ENCODE results near the gene NNT. TPM values are rescaled to one million over a fixed set of nuclear protein-coding genes. Genes with fewer than 3 reads are reported as not detected.
"Not testable (repeated sequence)": the region's sequence is repeated elsewhere in the genome, so short reads cannot be mapped to it uniquely, and the experiment has no call there.

The NNT gene
- 100 to 1,000 TPM in 1 of 2 donors, 10 to 100 TPM in 1; 89.6 to 174 TPM for total RNA-seq

GRCh38 chr5:43602461-43603343 lies at the start of gene NNT:
Gene NNT (plus strand): TSS chr5:43603180. CDS start chr5:43609196, 6,016 bp downstream.
- ATAC-seq (peak; percentile 72 to 92), DNase-seq (ENCODE audit: low spot score in 2 of 2) (peak; percentile 80 to 82)
- Mint-ChIP-seq H3K36me3 (peaks cover 19 to 39% of the 10 kb centered on the region in 2 donors), H3K9me3 (no peaks in the 10 kb centered on the region), H3K27ac (peak within 1 kb of the TSS; percentile 88 to 99)

- Mint-ChIP-seq H3K36me3 (peaks cover 6 to 11% of the 10 kb centered on the region in 2 donors), H3K27ac (no peak overlapping the region), H3K9me3 (no peaks in the 10 kb centered on the region)
- ATAC-seq (no peak), DNase-seq (ENCODE audit: low spot score in 2 of 2) (no peak)
These were observed 49.6 kb upstream of the NNT start for GRCh38 chr5:43553381-43553780.

- no peak for DNase-seq (ENCODE audit: low spot score in 2 of 2)
- ATAC-seq, result no peak
- no peak overlapping the region for H3K27ac Mint-ChIP-seq
- peaks cover 6 to 7% of the 10 kb centered on the region in 2 donors for H3K36me3 Mint-ChIP-seq
- no peaks in the 10 kb centered on the region for H3K9me3 Mint-ChIP-seq
These were observed 48.5 kb upstream of the NNT start for GRCh38 chr5:43554497-43554896.

- Mint-ChIP-seq H3K9me3 (no peaks in the 10 kb centered on the region), H3K27ac (peak overlapping the region; percentile 89 to 96), H3K36me3 (peaks cover under 1 to 6% of the 10 kb centered on the region in 2 donors)
- DNase-seq (ENCODE audit: low spot score in 2 of 2), result peak; percentile 46 to 80
- peak in 1 of 2 donors; percentile 67 for ATAC-seq
These were observed 46.9 kb upstream of the NNT start for GRCh38 chr5:43555895-43556606.

- not testable (repeated sequence) for H3K36me3 Mint-ChIP-seq; DNase-seq (ENCODE audit: low spot score in 2 of 2)
- ATAC-seq, result peak; percentile 87 to 90
These were observed 46.4 kb upstream of the NNT start for GRCh38 chr5:43556607-43556856.

GRCh38 chr5:43556857-43557542 lies 46.0 kb upstream of the NNT start, which contains the start of gene PAIP1:
Gene PAIP1 (minus strand): TSS chr5:43557077. CDS start chr5:43556846, 231 bp downstream.
- DNase-seq (ENCODE audit: low spot score in 2 of 2), result peak; percentile 84
- no peaks in the 10 kb centered on the region for H3K9me3 Mint-ChIP-seq
- peak; percentile 68 to 78 for ATAC-seq
- peaks cover 0 to 6% of the 10 kb centered on the region in 2 donors for H3K36me3 Mint-ChIP-seq
- peak within 1 kb of the TSS; percentile 89 to 96 for H3K27ac Mint-ChIP-seq

More at GRCh38 chr5:43556607-43556856, 46.4 kb upstream of the NNT start:
- H3K9me3 Mint-ChIP-seq, result not testable (repeated sequence)
- peak overlapping the region in 1 of 2 donors; percentile 89 for H3K27ac Mint-ChIP-seq

- no peak overlapping the region for H3K27ac Mint-ChIP-seq
- DNase-seq (ENCODE audit: low spot score in 2 of 2), result no peak
- no peaks in the 10 kb centered on the region for H3K9me3 Mint-ChIP-seq
- no peak for ATAC-seq
- H3K36me3 Mint-ChIP-seq, result peaks cover 0 to 6% of the 10 kb centered on the region in 2 donors
These were observed 42.9 kb upstream of the NNT start for GRCh38 chr5:43560128-43560527.

- no peak for DNase-seq (ENCODE audit: low spot score in 2 of 2)
- peaks cover 0 to 6% of the 10 kb centered on the region in 2 donors for H3K36me3 Mint-ChIP-seq
- no peak for ATAC-seq
- H3K9me3 Mint-ChIP-seq, result no peaks in the 10 kb centered on the region
- no peak overlapping the region for H3K27ac Mint-ChIP-seq
These were observed 41.6 kb upstream of the NNT start for GRCh38 chr5:43561356-43561755.

- no peaks in the 10 kb centered on the region for H3K9me3 Mint-ChIP-seq
- ATAC-seq, result no peak
- H3K36me3 Mint-ChIP-seq, result no peaks in the 10 kb centered on the region
- H3K27ac Mint-ChIP-seq, result no peak overlapping the region
- no peak for DNase-seq (ENCODE audit: low spot score in 2 of 2)
These were observed 39.7 kb upstream of the NNT start for GRCh38 chr5:43563321-43563720.

GRCh38 chr5:43564289-43564850 lies 38.6 kb upstream of the NNT start:
- H3K9me3 Mint-ChIP-seq, result no peaks in the 10 kb centered on the region
- no peak for ATAC-seq
- no peak overlapping the region for H3K27ac Mint-ChIP-seq
- H3K36me3 Mint-ChIP-seq, result no peaks in the 10 kb centered on the region
- no peak for DNase-seq (ENCODE audit: low spot score in 2 of 2)

GRCh38 chr5:43565043-43565442 lies 37.9 kb upstream of the NNT start:
- no peaks in the 10 kb centered on the region for H3K36me3 Mint-ChIP-seq
- H3K9me3 Mint-ChIP-seq, result no peaks in the 10 kb centered on the region
- ATAC-seq (no peak), DNase-seq (ENCODE audit: low spot score in 2 of 2) (no peak)
- no peak overlapping the region for H3K27ac Mint-ChIP-seq

GRCh38 chr5:43567967-43568366 lies 35.0 kb upstream of the NNT start:
- H3K27ac Mint-ChIP-seq, result no peak overlapping the region

GRCh38 chr5:43569236-43569746 lies 33.7 kb upstream of the NNT start:
- Mint-ChIP-seq H3K36me3 (no peaks in the 10 kb centered on the region), H3K9me3 (no peaks in the 10 kb centered on the region), H3K27ac (no peak overlapping the region)
- ATAC-seq, result no peak
- DNase-seq (ENCODE audit: low spot score in 2 of 2), result no peak

More at GRCh38 chr5:43567967-43568366, 35.0 kb upstream of the NNT start:
- DNase-seq (ENCODE audit: low spot score in 2 of 2) (no peak), ATAC-seq (no peak)
- no peaks in the 10 kb centered on the region for H3K36me3 Mint-ChIP-seq
- no peaks in the 10 kb centered on the region for H3K9me3 Mint-ChIP-seq

GRCh38 chr5:43570450-43571158 lies 32.4 kb upstream of the NNT start:
- H3K9me3 Mint-ChIP-seq, result no peaks in the 10 kb centered on the region
- DNase-seq (ENCODE audit: low spot score in 2 of 2), result no peak
- no peak for ATAC-seq
- H3K27ac Mint-ChIP-seq, result no peak overlapping the region
- H3K36me3 Mint-ChIP-seq, result peaks cover 0 to 10% of the 10 kb centered on the region in 2 donors

- DNase-seq (ENCODE audit: low spot score in 2 of 2), result no peak
- Mint-ChIP-seq H3K9me3 (no peaks in the 10 kb centered on the region), H3K36me3 (peaks cover 0 to 14% of the 10 kb centered on the region in 2 donors), H3K27ac (no peak overlapping the region)
- no peak for ATAC-seq
These were observed 31.7 kb upstream of the NNT start for GRCh38 chr5:43571237-43571636.

GRCh38 chr5:43572357-43572756 lies 30.6 kb upstream of the NNT start:
- no peak for ATAC-seq
- no peak overlapping the region for H3K27ac Mint-ChIP-seq
- H3K9me3 Mint-ChIP-seq, result no peaks in the 10 kb centered on the region
- H3K36me3 Mint-ChIP-seq, result peaks cover 0 to 14% of the 10 kb centered on the region in 2 donors
- no peak for DNase-seq (ENCODE audit: low spot score in 2 of 2)

Data from activated naive CD4-positive, alpha-beta T cell treated with anti-CD3 and anti-CD28 coated beads, Interleukin-2, amount 50 U/mL, for 72 hours (primary cell).